ENCODE data around the gene CPNE6.
"Not testable (repeated sequence)": the region's sequence is repeated elsewhere in the genome, so short reads cannot be mapped to it uniquely, and the experiment has no call there.

The CPNE6 gene

DNA sequence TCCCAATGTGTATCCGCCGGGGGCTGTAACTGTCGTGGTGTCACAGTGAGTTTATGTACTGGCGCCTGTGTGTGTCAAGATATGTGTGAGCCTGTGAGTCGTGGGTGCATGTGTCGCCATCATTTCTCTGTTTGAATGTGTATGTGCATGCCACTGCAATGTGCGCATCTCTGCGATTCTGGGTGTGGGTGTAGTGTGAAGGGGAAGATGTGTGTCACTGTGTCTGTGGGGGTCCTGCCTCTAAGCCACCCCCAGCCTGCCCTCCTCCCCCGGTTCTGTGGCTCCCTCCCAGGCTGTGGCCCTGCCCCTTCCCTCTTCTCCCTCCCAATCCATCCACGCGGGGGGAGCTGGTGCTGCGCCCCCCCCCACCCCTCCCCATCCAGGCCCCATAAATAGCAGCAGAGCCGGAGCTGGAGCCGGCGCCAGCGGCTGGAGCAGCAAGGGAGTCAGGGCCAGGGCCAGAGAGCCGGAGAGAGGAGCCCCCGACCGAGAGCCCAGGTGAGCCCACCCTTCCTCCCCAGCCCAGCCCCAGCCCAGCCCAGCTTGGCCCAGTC, at the start of gene CPNE6:
TSS of gene CPNE6 (plus strand) at position 419 of the 554 bp plus-strand sequence. CDS start 1,375 bp downstream, outside the sequence.
- no peak for DNase-seq

DNA sequence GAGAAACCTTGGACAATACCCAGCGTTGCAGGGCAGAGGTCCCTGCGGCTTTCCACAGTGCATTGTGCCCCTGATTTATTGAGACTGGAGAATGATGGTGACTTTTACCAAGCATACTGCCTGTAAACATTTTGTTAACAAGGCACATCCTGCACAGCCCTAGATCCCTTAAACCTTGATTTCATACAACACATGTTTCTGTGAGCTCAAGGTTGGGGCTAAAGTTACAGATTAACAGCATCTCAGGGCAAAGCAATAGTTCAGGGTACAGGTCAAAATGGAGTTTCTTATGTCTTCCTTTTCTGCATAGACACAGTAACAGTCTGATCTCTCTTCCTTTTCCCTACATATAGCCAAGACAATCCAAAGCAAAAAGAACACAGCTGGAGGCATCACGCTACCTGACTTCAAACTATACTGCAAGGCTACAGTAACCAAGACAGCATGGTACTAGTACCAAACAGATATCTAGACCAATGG, 46.4 kb upstream of the CPNE6 start:
- DNase-seq, result not testable (repeated sequence)

DNA sequence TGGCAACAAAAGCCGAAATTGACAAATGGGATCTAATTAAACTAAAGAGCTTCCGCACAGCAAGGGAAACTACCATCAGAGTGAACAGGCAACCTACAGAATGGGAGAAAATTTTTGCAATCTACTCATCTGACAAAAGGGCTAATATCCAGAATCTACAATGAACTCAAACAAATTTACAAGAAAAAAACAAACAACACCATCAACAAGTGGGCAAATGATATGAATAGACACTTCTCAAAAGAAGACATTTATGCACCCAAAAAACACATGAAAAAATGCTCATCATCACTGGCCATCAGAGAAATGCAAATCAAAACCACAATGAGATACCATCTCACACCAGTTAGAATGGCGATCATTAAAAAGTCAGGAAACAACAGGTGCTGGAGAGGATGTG, 41.7 kb upstream of the CPNE6 start:
- DNase-seq, result not testable (repeated sequence)

DNA sequence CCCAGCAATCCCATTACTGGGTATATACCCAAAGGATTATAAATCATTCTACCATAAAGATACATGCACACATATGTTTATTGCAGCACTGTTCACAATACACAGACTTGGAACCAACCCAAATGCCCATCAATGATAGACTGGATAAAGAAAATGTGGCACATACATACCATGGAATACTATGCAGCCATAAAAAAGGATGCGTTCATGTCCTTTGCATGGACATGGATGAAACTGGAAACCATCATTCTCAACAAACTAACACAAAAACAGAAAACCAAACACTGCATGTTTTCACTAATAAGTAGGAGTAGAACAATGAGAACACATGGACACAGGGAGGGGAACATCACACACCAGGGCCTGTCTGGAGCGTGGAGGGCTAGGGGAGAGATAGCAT, 40.0 kb upstream of the CPNE6 start:
- not testable (repeated sequence) for DNase-seq

DNA sequence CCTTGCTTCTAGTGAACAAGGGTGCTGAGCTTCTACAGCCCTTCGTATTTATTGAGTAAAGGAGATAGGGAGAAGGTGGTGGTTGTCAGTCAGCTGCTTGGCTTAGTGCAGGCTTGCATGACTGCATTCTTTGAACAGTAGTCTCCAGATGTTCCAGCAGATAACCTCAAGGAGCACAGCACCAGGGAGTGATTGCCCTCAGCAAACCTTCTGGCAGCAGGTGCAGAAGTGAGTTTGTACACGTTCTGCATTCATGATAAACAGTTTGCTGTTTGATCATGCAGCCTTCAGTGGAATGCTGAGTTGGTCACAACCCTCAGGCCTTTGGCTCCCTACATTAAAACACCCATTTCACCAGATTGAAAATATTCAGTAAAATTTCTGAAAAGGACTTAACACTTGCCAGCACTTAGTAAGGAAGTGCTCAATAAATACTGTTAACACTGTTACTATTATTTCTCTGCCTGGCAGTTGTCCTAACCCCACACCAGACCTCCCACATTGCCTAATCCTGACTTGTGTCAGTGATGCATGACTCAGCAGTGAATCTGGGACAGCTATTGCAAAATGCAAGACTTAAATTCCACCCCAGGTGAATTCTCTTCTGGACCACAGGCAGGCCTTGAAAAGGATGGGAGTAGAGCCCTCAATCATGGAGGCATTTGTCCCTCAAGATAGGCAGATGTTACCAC, 38.5 kb upstream of the CPNE6 start:
- DNase-seq, result no peak

DNA sequence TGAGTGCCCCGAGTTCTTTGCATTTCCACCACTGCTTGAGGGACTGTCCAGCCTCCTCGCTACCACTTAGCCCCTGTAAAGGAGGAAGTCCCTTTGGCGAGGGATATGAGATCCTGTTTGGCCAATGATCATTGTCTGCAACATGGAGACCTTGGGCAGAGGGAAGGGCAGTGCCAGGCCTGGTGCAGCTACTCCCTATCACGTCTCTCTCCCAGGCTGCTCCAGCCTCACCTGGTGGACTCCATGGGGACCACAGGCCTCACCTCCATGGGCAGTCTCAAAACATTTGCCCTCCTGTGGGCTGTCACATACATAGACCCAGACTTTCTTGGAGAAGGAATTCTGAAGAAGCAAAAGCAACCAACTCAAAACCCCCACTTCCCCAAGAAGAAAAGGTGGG, 35.6 kb upstream of the CPNE6 start:
- not testable (repeated sequence) for DNase-seq

DNA sequence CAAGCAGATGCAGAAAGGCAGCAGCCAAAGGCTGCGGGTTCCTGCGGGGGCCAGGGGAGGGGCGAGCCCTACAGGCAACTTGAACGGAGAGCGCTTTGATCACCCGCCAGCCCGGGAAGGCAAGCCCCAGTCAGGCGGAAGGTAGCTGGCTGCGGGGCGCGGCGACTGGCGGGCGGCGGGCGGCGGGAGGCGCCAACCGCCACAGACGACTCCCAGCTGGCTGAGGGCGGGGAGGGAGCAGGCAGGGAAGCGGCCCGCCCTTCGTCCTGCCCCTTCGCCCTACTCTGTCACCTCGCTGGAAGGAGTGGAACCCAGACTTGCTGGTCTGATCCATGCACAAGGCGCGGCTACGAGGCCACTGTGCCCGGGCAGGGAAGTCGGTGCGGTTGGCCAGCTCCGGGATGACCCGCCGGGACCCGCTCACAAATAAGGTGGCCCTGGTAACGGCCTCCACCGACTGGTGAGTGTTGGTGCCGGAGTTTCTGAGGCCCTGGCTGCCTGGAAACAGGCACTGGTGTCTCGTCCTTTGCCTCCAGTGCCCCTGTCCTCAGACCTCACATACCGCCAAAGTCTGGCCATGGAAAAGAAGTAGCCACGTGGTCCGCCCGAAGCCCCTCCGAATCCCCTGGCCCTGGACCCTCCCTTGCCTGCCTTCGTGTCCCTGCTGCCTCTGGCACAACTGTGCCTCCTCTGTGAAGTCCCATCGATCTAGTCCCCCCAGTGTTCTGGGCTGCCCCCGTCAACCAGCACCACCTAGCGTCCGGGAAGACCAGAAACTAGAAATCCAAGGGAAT, 35.0 kb upstream of the CPNE6 start:
- DNase-seq, result peak; percentile 93

DNA sequence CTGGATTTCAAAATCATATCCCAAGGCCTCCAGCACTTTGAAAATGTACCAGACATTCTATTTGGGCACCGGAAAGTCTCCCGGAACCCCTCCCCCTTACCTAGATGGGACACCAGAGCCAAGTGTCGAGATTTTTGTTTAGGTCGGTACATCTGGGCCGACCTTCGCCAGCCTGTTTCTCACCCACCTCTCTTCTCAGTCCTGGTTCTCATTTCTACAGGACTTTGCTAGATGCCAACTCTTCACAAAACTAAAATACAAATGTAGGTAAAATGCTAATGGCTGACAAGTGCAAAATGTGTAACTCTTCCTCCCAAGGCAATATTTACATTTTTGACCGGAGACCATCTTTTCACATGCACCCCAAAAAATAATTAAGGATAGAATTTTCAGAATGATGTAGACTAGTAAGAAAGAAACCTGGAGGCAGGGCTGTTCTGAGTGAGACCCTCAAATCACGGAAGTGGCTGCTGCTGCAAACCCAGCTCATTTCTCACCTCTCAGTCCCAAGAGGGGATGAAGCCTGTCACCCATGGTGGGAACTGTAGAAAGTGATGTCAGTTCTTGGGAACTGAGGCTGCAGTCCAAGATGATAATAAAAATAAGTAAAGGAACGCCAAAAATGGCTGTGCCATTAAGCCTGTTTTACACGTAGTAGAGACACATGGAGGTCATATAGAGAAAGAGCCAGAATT, 34.3 kb upstream of the CPNE6 start:
- not testable (repeated sequence) for DNase-seq

DNA sequence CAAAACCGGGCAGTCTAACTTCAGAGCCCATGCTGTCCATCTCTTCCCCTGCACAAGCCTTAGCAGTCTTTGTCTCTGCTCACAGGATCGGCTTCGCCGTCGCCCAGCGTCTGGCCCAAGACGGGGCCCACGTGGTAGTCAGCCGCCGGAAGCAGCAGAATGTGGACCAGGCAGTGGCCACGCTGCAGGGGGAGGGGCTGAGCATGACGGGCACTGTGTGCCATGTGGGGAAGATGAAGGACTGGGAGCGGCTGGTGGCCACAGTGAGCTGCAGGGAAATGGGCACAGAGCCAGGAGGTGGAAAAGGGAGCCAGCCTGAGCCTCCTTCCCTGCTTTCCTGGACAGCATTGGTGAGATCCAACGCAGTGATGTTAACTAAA, 33.7 kb upstream of the CPNE6 start:
- DNase-seq, result no peak

DNA sequence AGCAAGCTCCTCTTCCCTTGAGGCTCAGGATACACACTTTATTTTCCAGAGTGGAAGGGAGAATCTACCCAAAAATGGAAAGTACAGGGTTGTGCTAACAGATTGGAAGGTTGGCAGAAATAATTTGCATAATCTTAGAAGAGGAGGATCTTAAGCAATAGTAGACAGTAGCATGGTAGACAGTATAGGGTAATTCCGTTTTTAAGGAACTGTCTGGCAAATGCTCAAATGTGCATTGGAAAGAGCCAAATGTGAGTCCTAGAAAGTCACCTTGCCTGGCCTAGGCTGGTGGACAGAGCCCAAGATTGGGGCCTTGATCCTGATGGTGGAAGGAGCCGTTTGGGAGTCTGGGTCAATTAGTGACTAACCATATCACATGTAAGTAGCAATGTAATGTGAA, 32.7 kb upstream of the CPNE6 start:
- no peak for DNase-seq

DNA sequence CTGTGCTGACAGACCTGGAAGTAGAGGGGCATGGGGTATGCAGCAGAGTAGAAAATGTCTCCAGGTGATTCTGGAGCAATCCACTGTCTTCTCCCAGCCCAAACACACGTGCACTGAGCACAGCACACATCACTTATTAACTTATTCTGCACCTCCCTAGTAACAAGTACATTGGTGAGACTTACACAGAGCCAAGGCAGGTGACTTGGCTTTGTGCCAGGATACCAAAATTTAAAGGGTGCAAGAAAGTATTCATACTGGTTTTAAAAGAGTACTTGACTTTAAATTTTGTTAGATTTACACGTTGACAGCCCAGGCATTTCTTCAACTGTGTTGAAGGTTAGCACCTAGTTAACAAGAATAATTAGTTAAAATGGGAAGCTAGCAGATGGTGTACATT, 30.7 kb upstream of the CPNE6 start:
- DNase-seq, result no peak

DNA sequence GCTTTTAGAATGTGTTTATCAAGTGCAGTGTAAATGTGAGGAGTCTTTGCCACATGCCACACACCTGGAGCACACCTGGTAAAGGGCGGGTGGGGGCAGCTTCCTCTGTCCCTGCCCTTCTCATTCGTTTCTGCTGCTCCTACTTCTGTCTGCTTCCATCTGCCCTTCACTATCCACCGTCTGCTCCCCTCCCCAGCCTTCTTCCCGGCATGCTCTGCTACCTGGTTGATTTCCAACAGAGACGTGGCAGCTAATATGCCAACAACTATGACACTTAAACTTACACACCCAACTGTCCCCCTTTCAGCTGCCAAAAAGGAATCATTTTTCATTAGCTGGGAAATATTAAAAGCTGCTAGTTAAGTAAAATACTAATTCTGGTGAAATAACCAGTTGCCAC, 28.6 kb upstream of the CPNE6 start:
- peak; percentile 95 for DNase-seq

DNA sequence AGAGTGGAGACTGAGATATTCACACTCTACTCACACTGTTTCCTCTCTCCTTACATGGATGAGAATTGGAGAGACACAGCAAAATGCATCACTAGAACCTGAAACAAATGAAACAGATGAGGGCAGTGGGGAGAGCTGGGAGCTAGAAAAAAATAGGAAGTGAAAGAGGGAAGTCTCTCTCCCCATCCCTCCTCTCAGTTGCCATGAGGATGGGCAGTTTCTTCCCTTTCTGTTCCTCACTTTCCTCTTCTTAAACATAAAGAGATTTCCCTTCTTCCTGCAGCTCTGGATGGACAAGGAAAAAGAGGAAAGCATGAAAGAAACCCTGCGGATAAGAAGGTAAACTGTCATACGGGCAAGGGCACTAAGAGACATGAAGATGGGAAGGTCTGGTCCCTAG, 22.4 kb upstream of the CPNE6 start:
- DNase-seq, result not testable (repeated sequence)

DNA sequence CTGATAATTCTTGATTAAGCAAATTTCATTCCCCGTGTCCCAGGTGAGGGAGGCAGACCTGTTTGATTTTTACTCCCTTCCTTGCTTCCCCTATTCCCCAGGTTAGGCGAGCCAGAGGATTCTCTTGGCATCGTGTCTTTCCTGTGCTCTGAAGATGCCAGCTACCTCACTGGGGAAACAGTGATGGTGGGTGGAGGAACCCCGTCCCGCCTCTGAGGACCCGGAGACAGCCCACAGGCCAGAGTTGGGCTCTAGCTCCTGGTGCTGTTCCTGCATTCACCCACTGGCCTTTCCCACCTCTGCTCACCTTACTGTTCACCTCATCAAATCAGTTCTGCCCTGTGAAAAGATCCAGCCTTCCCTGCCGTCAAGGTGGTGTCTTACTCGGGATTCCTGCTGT, 20.6 kb upstream of the CPNE6 start:
- DNase-seq, result not testable (repeated sequence)

DNA sequence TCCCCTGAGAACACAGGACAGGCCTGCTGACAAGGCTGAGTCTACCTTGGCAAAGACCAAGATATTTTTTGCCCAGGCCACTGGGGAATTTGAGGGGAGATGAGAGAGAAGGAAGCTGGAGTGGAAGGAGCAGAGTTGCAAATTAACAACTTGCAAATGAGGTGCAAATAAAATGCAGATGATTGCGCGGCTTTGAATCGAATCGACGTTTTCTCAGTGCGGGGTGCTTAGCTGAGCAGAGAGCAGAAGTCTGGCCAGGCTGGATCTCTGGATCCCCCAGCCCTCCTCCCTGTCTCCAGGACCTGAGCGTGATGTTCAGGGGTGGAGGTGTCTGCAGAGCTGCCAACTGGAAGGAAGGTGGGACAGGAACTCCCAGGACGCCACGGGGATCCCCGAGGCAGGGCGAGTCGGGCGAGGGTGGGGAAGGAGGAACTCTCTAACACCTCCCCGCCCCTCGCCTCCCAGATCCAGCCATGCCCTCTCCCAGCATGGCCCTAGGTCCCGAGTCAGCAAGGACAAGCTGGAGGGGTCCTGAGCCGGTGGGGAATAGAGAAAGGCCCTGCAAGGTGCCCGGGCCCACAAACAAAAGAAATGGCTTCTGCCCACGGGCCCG, 20.1 kb upstream of the CPNE6 start:
- peak; percentile 35 for DNase-seq

DNA sequence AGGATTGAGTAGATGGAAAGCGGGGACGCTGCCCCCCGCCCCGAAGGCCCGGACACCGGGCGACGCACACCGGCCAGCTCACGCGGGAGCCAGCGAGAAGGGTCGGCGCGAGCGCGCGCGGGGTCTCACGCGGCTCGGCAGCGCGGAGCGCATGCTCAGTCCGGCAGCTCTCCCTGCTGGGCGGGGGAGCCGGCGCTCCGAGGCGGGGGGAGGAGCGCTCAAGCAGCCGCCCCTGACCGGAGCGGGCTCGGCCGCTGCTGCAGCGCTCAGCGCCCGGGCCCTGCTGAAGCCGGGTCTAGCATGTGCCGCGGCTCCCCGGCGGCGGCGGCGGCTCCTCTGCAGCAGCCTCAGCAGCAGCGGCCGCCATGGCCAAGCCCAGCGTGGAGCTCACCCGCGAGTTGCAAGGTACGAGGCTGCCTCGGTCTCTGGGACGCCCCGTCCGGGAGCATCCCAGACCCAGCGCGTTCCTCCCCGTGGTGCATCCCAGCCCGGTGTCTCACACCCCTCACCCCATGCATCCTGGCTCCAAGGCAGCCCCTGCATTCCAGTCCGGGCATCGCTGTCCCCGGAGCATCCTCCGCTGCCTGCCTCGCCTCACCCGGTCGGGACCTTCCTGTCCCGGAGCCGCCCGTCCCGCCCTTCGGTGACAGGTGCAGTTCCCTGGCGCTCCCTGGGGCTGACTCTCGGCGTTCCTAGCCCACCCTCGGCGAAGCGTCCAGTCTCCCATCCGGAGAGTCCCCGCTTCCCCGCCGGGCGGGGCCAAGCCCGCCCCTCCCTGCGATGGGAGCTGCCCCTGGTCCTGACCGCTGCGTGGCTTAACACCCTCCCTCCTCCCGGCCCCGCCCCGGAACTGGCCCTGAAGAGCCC, 19.3 kb upstream of the CPNE6 start, which contains the start of gene CARMIL3:
TSS of gene CARMIL3 (plus strand) at position 221 of the 867 bp plus-strand sequence. CDS start at position 366, 145 bp downstream.
- peak; percentile 72 for DNase-seq

DNA sequence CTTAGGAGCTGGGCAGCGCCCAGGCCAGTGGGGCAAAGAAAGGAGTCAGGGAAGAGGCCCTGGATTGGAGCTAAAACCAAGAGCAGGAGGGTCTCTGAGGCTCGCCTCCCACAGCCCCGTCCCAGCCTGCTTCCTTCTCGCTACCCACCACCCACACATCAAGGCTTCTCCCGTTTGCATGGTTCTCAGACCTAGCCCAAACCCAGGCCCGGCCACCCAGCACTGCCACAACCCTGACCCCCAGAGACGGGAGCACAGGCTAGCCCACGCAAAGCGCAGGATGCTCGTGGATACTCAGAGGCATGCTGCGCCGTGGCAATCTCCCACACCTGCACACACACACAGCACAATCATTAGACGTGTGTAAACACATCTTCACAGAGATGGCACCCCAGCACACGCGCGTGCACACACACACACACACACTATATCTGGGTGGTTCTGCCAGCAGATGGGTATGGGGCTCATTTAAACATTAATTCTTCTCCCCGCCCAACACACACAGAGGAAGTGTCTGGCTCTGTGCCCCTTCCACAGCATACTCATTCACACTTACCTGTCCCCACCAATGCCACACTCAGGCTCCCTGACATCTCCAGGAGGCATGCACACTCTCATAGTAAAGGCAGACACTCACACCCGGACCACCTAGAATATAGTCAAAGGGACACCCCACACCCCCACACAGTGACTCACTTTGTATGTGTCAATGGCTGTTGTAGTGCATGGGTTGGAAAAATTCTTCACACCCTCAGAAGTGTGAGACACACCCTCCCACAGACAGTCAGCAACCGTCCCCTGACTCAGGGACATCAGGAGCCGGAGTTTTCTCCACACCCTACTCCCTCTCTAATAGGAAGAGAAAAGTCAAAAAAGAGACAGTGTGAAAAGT, 18.5 kb upstream of the CPNE6 start:
- DNase-seq, result no peak

DNA sequence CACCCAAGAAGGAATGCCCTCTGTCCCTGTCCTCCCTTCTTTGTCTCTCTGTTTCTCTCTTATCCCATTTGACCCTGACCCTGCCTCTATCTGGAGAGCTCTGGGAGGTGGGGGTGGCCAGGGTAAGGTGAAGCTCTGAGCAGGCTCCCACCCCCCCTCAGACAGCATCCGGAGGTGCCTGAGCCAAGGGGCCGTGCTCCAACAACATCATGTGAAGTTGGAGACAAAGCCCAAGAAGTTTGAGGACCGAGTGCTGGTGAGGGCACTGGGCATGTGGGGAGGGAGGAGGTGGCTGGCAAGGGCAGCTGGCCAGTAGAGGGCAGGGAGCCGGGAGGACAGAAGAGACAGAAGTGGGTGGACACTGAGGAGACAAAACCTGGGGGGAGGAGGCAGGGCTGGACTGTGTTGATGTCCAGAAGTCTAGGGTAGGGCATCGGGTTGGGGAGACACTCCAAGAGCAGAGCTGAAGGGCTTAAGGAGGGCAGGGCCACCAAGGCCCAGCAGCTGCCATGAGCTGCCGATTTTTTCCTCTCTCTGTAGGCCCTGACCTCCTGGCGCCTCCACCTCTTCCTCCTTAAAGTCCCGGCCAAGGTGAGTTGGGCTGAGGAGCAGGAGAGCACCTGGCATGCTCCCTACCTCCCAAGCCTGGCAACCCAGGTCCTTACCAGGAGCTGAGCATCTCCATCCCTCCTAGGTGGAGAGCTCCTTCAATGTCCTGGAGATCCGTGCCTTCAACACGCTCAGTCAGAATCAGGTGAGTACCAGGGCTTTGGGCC, 17.6 kb upstream of the CPNE6 start:
- no peak for DNase-seq

DNA sequence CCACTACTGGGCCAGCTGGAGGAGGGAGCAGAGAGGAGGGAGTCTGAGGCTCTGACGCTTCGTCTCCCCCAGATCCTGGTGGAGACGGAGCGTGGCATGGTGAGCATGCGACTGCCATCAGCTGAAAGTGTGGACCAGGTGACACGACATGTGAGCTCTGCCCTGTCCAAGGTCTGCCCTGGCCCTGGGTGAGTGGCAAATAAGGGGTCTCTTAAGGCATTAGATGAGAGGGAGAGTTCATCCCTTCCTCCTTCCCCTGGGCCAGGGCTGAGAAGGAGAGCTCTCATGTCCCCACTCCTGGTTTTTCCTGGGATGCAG, 17.1 kb upstream of the CPNE6 start:
- DNase-seq, result no peak

DNA sequence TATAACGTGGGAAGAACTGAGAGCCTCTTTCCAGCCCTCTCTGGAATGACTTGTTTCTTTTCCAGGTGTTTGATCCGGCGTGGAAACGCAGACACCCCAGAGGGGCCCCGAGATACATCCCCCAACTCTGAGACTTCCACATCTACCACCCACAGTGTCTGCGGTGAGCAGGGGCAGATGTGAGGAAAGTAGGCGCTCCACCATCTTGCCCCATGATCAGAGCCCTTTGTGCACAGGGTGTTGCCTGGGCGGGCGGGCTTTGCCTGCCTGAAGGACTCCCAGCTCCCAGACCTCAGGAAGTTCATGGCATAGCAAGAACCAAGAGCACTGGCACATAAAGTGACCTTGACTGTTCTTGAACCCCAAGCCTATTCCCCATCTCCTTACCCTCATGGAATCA, 16.7 kb upstream of the CPNE6 start:
- no peak for DNase-seq
